Ascending aorta (tissue), 2 donors: Measurements from ENCODE around the gene HDX. TPM values are rescaled to one million over a fixed set of nuclear protein-coding genes. Genes with fewer than 3 reads are reported as not detected.

Experiments
- DNase-seq, 2 donors: peaks; one replicate each; pipeline ENCODE4 v3.0.0-alpha.2; 2019; ENCODE audit warnings: low spot score in 2 of 2
- H3K27ac ChIP-seq, 2 donors: fragments of 200-600 bp; sonication (generic); one replicate each; pipeline ENCODE4 v1.5.1; 2016 to 2017; ENCODE audit warnings: mild to moderate bottlenecking in 1 of 2
- H3K27me3 ChIP-seq: fragments of 200-600 bp; sonication (generic); one replicate; pipeline ENCODE4 v1.5.1; 2017
- H3K36me3 ChIP-seq, 2 donors: fragments of 200-600 bp; sonication (generic); one replicate each; pipeline ENCODE4 v1.5.1; 2016
- H3K4me1 ChIP-seq, 2 donors: fragments of 200-600 bp; sonication (generic); one replicate each; pipeline ENCODE4 v1.5.1; 2016 to 2017; ENCODE audit warnings: mild to moderate bottlenecking in 1 of 2
- H3K4me3 ChIP-seq, 2 donors: fragments of 200-600 bp; sonication (generic); one replicate each; pipeline ENCODE4 v1.5.1; 2016 to 2017; ENCODE audit warnings: mild to moderate bottlenecking in 1 of 2
- H3K9me3 ChIP-seq, 2 donors: fragments of 200-600 bp; sonication (generic); one replicate each; pipeline ENCODE4 v1.5.1; 2016
- CTCF ChIP-seq, 3 experiments: fragments of 200-600 bp in 2 of 3; fragments of 450-650 bp in 1 of 3; sonication (generic) in 2 of 3; IDR thresholded peaks; one replicate each; pipeline ENCODE4 v1.5.1; 2016 to 2019; ENCODE audit warnings: antibody characterized with exemption in 3 of 3, mild to moderate bottlenecking in 1 of 3, moderate library complexity in 1 of 3
- intact Hi-C: fragments of 100-400 bp; cut with DNase I; formaldehyde crosslinking; loops from one replicate; pipeline ENCODE4 v1.15.1; 2023
- total RNA-seq: library from RNA; depleted of rRNA; stranded (reverse); fragments of >200 nt; gene quantifications from one replicate; pipeline ENCODE4 v1.1.0, GENCODE V29; 2016

The HDX gene
- total RNA-seq, 1 donor from 2014 or later, result 5.3 TPM

DNA sequence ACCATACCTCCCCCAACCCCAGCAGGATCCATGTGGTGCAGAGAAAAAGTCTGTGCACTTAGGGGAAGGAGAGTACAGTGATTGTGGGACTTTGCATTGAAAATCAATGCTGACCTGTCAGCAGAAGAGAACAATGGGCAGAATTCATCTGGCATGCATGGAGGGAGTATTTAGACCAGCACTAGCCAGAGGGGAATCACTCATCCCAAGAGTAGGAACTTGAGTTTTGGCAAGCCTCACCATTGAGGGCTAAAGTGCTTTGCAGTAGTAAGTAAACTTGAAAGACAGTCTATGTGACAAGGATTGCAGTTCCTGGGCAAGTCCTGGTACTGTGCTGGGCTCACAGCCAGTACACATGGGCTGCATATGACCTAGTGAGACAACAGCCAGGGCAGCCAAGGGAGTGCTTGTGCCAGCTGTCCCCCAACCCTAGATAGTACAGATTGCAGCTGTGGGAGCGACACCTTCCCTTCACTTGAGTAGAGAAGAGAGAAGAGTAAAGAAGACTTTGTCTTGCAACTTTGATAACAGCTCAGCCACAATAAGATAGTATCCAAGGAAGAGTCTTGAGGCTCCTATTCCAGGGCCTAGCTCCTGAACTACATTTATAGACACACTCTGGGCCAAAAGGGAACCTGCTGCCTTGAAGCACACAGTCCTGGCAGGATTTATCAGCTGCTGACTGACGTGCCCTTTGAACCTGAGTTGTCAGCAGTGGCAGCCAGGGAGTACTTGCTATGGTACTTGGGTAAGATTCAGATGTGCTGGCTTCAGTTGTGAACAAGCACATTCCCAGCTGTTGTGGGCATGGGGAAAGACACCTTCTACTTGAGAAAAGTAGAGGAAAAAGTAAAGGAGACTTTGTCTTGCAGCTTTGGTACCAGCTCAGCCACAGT, 48.7 kb downstream of the HDX start:
- no peak overlapping the region for H3K4me3 ChIP-seq
- H3K36me3 ChIP-seq, result no peaks in the 10 kb centered on the region
- peaks cover 0 to 26% of the 10 kb centered on the region in 2 donors for H3K9me3 ChIP-seq
- intact Hi-C loops, result no loop called here
- TF ChIP-seq CTCF (IDR thresholded peaks at IDR 0.05), result no peak
- H3K4me1 ChIP-seq, result no peaks in the 10 kb centered on the region
- no peaks in the 10 kb centered on the region for H3K27me3 ChIP-seq
- no peak for DNase-seq
- H3K27ac ChIP-seq, result no peak overlapping the region

DNA sequence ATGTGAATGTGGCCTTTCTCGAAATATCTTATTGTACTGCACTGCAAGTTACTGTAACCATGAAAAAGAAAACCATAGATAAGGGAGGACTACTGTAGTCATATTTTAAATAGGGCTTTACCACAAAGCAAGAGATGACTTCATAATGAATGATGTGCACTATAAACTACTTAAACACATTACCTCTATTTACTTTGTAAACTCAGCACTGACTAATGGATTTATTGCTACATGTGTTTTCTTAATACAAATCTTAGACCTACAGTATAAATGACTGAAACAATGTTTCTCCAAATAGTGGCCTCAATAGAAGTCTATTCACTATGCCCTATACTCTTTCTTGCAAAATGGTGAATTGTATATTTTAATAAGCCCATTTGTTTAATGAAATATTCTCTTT, 61.1 kb downstream of the HDX start:
- no peaks in the 10 kb centered on the region for H3K4me1 ChIP-seq
- no peak overlapping the region for H3K4me3 ChIP-seq
- DNase-seq, result no peak
- H3K27ac ChIP-seq, result no peak overlapping the region
- H3K9me3 ChIP-seq, result peaks cover 8 to 21% of the 10 kb centered on the region in 2 donors
- intact Hi-C loops, result no loop called here
- peaks cover 0 to 6% of the 10 kb centered on the region in 2 donors for H3K36me3 ChIP-seq
- no peak for TF ChIP-seq CTCF (IDR thresholded peaks at IDR 0.05)
- H3K27me3 ChIP-seq, result no peaks in the 10 kb centered on the region

- H3K4me1 ChIP-seq, result no peaks in the 10 kb centered on the region
- no peak overlapping the region for H3K27ac ChIP-seq
- intact Hi-C loops, result no loop called here
- H3K4me3 ChIP-seq, result no peak overlapping the region
- H3K36me3 ChIP-seq, result peaks cover 0 to 2% of the 10 kb centered on the region in 2 donors
- TF ChIP-seq CTCF (IDR thresholded peaks at IDR 0.05), result no peak
- H3K27me3 ChIP-seq, result no peaks in the 10 kb centered on the region
- no peak for DNase-seq
- H3K9me3 ChIP-seq, result peaks cover 0 to 3% of the 10 kb centered on the region in 2 donors
Observed at GRCh38 chrX:84415140-84415539, 87.1 kb downstream of the HDX start.

- peak overlapping the region in 1 of 2 donors; percentile 4 for H3K27ac ChIP-seq
- intact Hi-C loops, result loop anchor here (10.0 kb wide), 2 partner anchors 141 to 691 kb away; partner anchors contain the start of gene HDX
Observed at GRCh38 chrX:84363663-84364062, 138.6 kb downstream of the HDX start.

GRCh38 chrX:84363051-84363450, 139.2 kb downstream of the HDX start:
- Histone ChIP-seq H3K27me3 (no peaks in the 10 kb centered on the region), H3K4me1 (no peaks in the 10 kb centered on the region), H3K27ac (no peak overlapping the region), H3K36me3 (no peaks in the 10 kb centered on the region), H3K9me3 (peaks cover 0 to 4% of the 10 kb centered on the region in 2 donors), H3K4me3 (peak overlapping the region in 1 of 2 donors; percentile 39)
- intact Hi-C loops, result loop anchor here (10.0 kb wide), 2 partner anchors 142 to 692 kb away; partner anchors contain the start of gene HDX
- TF ChIP-seq CTCF (IDR thresholded peaks at IDR 0.05), result no peak
- no peak for DNase-seq

More at GRCh38 chrX:84363663-84364062, 138.6 kb downstream of the HDX start:
- Histone ChIP-seq H3K4me1 (no peaks in the 10 kb centered on the region), H3K9me3 (peaks cover 0 to 4% of the 10 kb centered on the region in 2 donors), H3K27me3 (no peaks in the 10 kb centered on the region), H3K4me3 (peak overlapping the region; percentile 21 to 39), H3K36me3 (no peaks in the 10 kb centered on the region)
- DNase-seq, result no peak
- no peak for TF ChIP-seq CTCF (IDR thresholded peaks at IDR 0.05)
